ENCODE results near the gene MSS51. TPM values are rescaled to one million over a fixed set of nuclear protein-coding genes. Genes with fewer than 3 reads are reported as not detected.

MSS51 gene
- total RNA-seq (100 to 1,000 TPM in 2 of 4 donors, 10 to 100 TPM in 2; 17.0 to 253 (median 80.5) TPM), polyA plus RNA-seq (1 to 10 TPM; 2.0 to 8.9 (median 7.3) TPM)
- long read RNA-seq, donor 1, transcript MSS51-201 (7 exons, 2,421 nt), result major isoform, 82 of 98 reads
- long read RNA-seq, donor 1, transcript MSS51-202 (6 exons, 1,510 nt), result minor isoform, 9 of 98 reads
- long read RNA-seq, donor 1, partial matches to known transcripts, result 2 of 98 reads
- long read RNA-seq, donor 1, other reads (novel, unspliced or antisense), result 5 of 98 reads
- long read RNA-seq, donor 2, transcript MSS51-201 (7 exons, 2,421 nt), result major isoform, 14 of 18 reads
- long read RNA-seq, donor 2, partial matches to known transcripts, result 1 of 18 reads
- long read RNA-seq, donor 2, other reads (novel, unspliced or antisense), result 3 of 18 reads

- peak within 1 kb of the TSS; percentile 78 for H3K27ac ChIP-seq
- H3K9me3 ChIP-seq, result no peaks in the 10 kb centered on the region
- peaks cover 2 to 46% of the 10 kb centered on the region in 2 donors for H3K36me3 ChIP-seq (ENCODE audit: insufficient read depth in 1 of 2, low read depth in 1 of 2)
- peak within 1 kb of the TSS; percentile 70 for H3K4me3 ChIP-seq
- TF ChIP-seq, protein P1, sequence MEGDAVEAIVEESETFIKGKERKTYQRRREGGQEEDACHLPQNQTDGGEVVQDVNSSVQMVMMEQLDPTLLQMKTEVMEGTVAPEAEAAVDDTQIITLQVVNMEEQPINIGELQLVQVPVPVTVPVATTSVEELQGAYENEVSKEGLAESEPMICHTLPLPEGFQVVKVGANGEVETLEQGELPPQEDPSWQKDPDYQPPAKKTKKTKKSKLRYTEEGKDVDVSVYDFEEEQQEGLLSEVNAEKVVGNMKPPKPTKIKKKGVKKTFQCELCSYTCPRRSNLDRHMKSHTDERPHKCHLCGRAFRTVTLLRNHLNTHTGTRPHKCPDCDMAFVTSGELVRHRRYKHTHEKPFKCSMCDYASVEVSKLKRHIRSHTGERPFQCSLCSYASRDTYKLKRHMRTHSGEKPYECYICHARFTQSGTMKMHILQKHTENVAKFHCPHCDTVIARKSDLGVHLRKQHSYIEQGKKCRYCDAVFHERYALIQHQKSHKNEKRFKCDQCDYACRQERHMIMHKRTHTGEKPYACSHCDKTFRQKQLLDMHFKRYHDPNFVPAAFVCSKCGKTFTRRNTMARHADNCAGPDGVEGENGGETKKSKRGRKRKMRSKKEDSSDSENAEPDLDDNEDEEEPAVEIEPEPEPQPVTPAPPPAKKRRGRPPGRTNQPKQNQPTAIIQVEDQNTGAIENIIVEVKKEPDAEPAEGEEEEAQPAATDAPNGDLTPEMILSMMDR (IDR thresholded peaks at IDR 0.05), result no peak
- H3K4me1 ChIP-seq, result peaks cover 27% of the 10 kb centered on the region
- DNase-seq (peak in 1 of 2 donors; percentile 29), ATAC-seq (peak; percentile 91 to 96 (median 94))
- H3K27me3 ChIP-seq (ENCODE audit: insufficient read depth in 3 of 3, low read length in 2 of 3), result no peaks in the 10 kb centered on the region
- intact Hi-C loops (cut with DNase I), result loop anchor here in 1 of 2 donors (5.0 kb wide), 2 partner anchors 34 to 59 kb away; no protein-coding TSS in a partner anchor
These were observed at the start of gene MSS51 for GRCh38 chr10:73433538-73433867. Gene MSS51 (minus strand): TSS chr10:73433561. CDS start chr10:73428284, 5,277 bp downstream.

DNA sequence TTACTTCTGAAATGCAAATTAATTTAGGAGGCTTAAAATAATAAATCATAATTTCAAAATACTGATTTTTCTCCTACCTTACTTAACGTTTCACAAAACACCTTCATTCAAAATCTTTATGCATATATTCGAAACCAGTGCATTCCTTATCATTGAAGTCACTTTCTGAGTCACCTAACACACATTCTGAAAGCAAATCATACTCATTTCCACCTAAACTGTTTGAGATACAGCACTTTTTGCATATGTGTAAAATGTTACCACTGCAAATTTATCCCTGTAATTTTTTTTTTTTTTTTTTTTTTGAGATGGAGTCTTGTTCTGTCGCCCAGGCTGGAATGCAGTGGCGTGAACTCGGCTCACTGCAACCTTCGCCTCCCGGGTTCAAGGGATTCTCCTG is 46.8 kb upstream of the MSS51 start:
- peak overlapping the region; percentile 20 for H3K27ac ChIP-seq
- no peaks in the 10 kb centered on the region for H3K4me1 ChIP-seq
- H3K27me3 ChIP-seq (ENCODE audit: insufficient read depth in 3 of 3, low read length in 2 of 3), result no peaks in the 10 kb centered on the region
- H3K4me3 ChIP-seq, result no peak overlapping the region
- TF ChIP-seq, protein P1 (IDR thresholded peaks at IDR 0.05), result no peak
- intact Hi-C loops (cut with DNase I), result no loop called here
- no peak for ATAC-seq
- H3K36me3 ChIP-seq (ENCODE audit: insufficient read depth in 1 of 2, low read depth in 1 of 2), result peaks cover 4 to 54% of the 10 kb centered on the region in 2 donors
- H3K9me3 ChIP-seq, result no peaks in the 10 kb centered on the region
- no peak for DNase-seq
- 75 to 90% (median 83%) methylated on average over 7 of the region's 7 CpGs for WGBS, 3 donors

DNA sequence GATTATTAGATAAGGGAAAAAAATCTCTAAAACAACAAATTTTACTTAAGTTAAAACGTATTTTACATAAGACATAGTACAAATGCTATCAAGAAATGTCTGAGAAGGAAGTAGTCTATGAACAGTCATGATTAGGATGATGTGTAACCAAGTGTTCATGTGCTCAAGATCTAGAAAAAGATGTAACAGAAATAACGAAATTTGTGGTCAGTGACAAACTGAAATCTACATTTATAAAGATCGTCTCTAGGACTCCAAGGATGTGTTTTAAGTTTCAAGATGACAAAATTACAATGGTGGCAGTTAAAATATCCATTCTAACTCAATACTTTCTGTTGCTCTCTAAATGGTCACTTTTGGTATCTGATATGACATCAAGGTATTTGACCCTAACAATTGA is 45.3 kb upstream of the MSS51 start:
- ATAC-seq (no peak), DNase-seq (no peak)
- H3K9me3 ChIP-seq, result no peaks in the 10 kb centered on the region
- no peak overlapping the region for H3K27ac ChIP-seq
- no peak overlapping the region for H3K4me3 ChIP-seq
- H3K27me3 ChIP-seq (ENCODE audit: insufficient read depth in 3 of 3, low read length in 2 of 3), result no peaks in the 10 kb centered on the region
- intact Hi-C loops (cut with DNase I), result no loop called here
- TF ChIP-seq, protein P1 (IDR thresholded peaks at IDR 0.05), result no peak
- H3K4me1 ChIP-seq, result no peaks in the 10 kb centered on the region
- peaks cover 4 to 69% of the 10 kb centered on the region in 2 donors for H3K36me3 ChIP-seq (ENCODE audit: insufficient read depth in 1 of 2, low read depth in 1 of 2)
- WGBS, 3 donors, result 79 to 90% (median 83%) methylated on average over 3 of the region's 3 CpGs

- intact Hi-C loops (cut with DNase I), result no loop called here
These were observed 37.9 kb upstream of the MSS51 start for GRCh38 chr10:73471226-73471625.

More at GRCh38 chr10:73471226-73471625, 37.9 kb upstream of the MSS51 start:
- 41 to 52% (median 47%) methylated on average over 3 of the region's 3 CpGs for WGBS, 3 donors
- ATAC-seq, result peak in 1 of 4 donors; percentile 33
- Histone ChIP-seq H3K36me3 (ENCODE audit: insufficient read depth in 1 of 2, low read depth in 1 of 2) (peaks cover 4 to 85% of the 10 kb centered on the region in 2 donors), H3K27ac (peak overlapping the region; percentile 84), H3K27me3 (ENCODE audit: insufficient read depth in 3 of 3, low read length in 2 of 3) (no peaks in the 10 kb centered on the region), H3K9me3 (no peaks in the 10 kb centered on the region), H3K4me1 (peaks cover 55% of the 10 kb centered on the region), H3K4me3 (no peak overlapping the region)
- TF ChIP-seq, protein P1 (IDR thresholded peaks at IDR 0.05), result no peak
- DNase-seq, result no peak
